Activated CD4-positive, CD25-positive, alpha-beta regulatory T cell (primary cell): Measurements from ENCODE around the gene ST3GAL3.
A peak's percentile ranks its signal among the peaks of the same experiment; 100 is the strongest.
"Not testable (repeated sequence)": the region's sequence is repeated elsewhere in the genome, so short reads cannot be mapped to it uniquely, and the experiment has no call there.

Experiments
- DNase-seq, 4 experiments: peaks; one replicate each; lab custom pipeline; 2025; lab: John Stamatoyannopoulos, UW

ST3GAL3 gene

DNA sequence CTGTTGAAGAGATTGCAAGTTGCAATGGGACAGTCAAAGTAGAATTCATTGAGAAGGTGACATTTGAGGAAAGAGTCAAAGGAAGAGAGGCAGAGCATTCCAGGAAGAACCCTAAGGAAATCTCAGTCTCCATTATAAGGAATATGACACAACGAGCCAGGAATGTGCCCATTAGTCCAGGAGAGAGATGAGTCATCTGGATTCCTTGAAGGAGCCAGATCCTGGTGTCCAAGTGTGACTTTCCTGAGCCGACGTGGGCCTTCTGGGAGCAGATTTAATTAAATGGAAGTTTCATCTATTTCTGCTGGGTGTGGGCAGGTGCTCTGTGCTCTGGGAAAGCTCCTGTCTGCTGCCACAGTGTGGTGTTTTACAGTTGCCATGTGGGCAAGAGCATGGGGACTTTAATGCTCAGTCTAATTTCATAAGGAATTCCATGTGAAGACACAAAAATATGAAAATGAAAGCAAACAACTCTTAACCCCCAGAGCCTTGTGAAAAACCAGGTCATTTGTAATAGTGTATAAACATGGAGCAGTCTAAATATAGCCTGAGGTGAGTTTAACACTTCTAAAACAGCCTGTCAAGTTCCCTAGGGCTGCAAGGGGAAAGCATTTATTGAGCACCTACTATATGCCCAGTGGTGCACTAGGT lies 114.8 kb downstream of the ST3GAL3 start:
- no peak for DNase-seq

GRCh38 chr1:43824795-43825194 lies 117.5 kb downstream of the ST3GAL3 start:
- no peak for DNase-seq

DNA sequence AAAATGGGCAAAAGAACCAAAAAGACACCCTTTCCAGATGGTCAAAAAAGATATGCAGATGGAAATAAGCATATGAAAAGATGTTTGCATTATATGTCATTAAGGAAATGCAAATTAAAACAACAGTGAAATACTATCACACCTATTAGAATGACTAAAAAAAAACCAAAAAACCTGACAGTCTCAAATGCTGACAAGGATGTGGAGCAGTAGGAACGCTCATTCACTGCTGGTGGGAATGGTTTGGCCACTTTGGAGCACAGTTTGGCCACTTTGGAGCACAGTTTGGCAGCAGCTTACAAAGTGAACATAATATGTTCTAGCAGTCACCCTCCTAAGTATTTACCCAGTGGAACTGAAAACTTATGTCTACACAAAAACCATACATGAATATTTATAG lies 121.2 kb downstream of the ST3GAL3 start:
- no peak for DNase-seq

DNA sequence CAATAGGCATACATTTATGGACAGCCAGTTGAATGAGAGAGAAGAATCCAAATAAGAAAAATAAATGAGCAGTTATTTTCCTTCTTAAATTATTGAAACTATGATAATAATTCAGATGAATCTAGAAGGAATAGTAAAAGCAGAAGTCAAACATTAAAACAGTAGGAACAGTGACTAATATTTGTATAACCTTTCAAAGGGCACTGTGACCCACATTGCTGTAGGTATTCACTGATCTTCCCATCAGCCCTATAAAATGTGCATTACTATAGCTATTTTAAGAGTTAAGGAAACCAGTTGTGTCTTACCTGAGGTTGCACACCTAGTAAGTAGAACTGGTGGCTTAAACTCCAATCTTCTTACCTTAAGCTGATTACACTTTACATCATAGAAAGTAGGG lies 123.5 kb downstream of the ST3GAL3 start:
- no peak for DNase-seq

DNA sequence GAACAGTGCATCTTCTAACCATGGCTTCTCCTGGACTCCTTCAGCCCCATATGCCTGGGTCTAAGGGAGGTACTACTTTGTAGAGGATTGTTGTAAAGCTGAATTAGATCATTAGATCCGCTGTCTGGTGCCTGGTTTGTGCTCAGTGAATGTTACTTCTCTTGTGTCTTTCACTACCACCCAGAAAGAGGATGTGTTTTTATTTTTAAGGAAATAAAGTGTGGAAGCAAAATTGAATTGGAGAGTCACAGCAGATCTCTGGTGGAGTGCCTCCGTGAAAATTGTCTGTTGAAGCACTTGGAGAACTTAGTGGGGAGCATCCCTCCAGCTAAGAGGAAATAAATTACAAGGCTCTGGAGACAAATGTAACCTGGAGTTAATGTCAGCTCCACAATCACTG lies 124.5 kb downstream of the ST3GAL3 start:
- no peak for DNase-seq

DNA sequence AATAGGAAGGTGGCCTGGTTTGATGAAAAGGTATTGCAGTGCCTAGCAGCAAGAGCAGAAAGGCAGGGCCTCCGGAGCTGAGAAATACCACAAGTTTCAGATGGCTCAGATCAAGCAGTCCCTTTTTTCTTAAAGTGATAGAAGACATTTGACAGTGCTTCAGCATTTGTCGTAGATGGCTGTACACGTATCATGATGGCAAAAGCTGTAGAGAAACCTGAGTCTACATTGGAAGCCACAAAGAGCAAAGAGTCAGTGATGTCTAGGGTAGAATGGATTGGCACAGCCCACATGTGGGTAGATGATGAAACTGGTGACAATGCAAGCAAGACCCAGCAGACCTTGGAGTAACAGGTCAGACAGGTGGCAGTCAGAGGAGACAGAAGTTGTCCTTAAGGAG lies 124.9 kb downstream of the ST3GAL3 start:
- DNase-seq, result no peak

DNA sequence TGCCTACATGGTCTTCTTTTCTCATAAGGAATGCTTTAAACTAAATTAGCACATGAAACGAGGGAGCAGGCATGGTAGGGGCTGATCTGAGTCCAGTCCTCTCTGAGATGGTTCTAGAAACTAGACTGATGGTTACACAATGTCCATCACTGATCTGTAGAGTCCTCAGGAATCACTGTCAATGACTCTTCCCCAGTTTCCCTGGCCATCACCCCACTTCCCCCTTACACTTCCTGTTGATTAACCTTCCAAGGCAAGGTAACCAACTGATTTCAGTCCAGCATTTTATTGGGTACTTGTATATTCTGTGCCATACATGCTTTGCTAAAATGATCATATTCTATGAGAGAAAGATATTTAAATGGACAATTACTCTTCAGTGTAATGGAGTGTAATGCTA lies 125.7 kb downstream of the ST3GAL3 start:
- DNase-seq, result no peak

- not testable (repeated sequence) for DNase-seq
Observed at GRCh38 chr1:43833902-43834279, 126.6 kb downstream of the ST3GAL3 start.

GRCh38 chr1:43834280-43835081 lies 127.1 kb downstream of the ST3GAL3 start:
- DNase-seq, result no peak

- no peak for DNase-seq
Observed at GRCh38 chr1:43835082-43836021, 128.0 kb downstream of the ST3GAL3 start.

- DNase-seq, result peak; percentile 4 to 63 (median 46)
Observed at GRCh38 chr1:43836267-43836951, 129.1 kb downstream of the ST3GAL3 start.

DNA sequence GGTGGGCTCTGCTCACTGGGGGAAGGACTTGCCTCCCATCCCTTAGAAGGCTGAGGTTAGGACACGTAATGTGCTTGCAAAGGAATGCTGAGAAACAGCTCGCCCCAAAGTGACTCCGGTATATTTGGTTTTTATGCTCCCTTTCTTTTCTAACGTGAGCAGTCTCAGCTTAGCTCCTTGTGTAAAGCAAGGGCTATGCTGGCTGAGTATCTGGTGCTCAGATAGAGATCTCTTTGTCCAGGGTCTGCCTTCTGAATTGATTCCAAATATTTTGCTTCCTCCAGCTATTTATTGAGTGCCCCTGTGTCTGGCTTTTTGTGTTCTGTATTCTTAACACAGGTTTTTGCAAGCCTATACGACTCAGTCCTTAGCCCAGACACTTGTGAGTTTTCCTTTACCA lies 131.7 kb downstream of the ST3GAL3 start:
- DNase-seq, result no peak

- DNase-seq, result no peak
Observed at GRCh38 chr1:43841321-43842174, 134.2 kb downstream of the ST3GAL3 start.

DNA sequence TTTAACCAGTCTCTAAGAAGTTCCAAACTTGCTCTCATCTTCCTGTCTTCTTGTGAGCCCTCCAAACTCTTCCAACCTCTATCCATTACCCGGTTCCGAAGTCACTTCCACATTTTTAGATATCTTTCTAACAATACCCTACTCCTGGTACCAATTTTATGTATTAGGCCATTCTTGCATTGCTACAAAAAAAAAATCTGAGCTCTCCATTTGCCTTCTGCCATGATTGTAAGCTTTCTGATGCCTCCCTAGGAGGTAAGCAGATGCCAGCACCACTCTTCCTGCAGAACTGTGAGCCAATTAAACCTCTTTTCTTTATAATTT lies 134.8 kb downstream of the ST3GAL3 start:
- no peak for DNase-seq

DNA sequence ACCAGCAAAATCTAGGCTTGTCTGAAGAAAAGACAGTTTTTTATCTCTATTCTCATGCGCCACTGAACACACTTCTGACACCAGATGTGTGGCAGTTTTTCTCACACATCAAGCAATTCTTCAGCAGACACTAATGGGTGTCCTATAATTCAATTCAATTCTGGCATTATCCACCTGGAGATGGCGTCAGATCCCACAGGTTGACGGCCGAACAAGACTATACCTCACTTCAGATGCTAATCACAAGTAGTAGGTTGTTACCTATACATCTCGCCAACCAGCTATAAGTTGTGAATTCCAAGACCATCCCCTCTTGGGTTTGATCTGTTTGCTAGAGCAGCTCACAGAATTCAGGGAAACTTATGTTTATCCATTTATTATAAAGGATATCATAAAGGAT lies 136.3 kb downstream of the ST3GAL3 start:
- no peak for DNase-seq

GRCh38 chr1:43844114-43844513 lies 136.8 kb downstream of the ST3GAL3 start:
- DNase-seq, result no peak

GRCh38 chr1:43847290-43847689 lies 140.0 kb downstream of the ST3GAL3 start:
- DNase-seq, result no peak

DNA sequence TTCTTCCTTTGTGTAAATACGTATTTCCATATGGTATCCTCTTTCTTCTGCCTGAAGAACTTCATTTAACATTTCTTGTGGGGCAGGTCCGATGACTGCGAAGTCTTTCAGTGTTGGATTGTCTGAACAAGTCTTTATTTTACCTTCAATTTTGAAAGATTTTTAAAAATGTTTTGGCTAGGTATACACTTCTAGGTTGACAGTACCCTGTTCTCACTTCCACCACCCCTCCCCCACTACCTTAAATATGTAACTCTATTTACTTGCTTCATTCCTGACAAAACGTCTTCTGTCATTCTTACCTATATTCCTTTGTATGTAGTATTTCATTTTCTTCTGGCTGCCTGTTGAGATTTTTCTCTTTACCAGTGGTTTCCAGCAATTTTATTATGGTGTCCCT lies 140.5 kb downstream of the ST3GAL3 start:
- DNase-seq, result no peak

GRCh38 chr1:43849670-43850069 lies 142.3 kb downstream of the ST3GAL3 start:
- DNase-seq, result no peak

DNA sequence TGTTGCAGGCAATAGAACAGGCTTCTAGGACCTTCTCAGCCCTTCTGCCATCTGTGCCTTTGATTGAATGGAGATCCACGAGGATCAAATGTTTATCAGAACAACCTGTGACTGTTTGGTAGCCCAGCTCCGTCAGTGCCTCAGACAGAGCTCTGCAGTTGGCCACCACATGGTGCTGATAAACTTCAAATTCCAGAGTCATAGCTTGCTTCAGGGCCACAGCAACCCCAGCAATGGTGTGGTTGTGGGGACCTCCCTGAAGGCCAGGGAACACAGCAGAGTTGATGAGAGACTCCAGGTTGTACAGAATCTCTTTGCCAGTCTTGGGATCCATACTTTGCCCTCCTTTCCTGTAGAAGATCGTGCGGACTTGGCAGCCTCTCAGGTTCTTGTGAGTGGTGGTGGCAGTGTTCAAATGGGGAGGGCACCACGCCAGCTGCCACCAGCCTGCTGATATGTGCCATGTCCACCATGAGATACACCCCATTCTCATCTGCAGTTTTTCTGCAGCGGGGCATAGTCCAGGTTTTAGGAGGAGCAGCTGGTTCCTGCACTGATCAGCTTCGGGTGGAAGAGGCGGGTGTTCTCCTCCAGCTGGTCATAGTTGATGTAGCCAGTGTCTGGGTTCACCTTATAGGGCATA lies 143.4 kb downstream of the ST3GAL3 start:
- no peak for DNase-seq
